Measurements from ENCODE around the gene AGTRAP. TPM values are rescaled to one million over a fixed set of nuclear protein-coding genes. Genes with fewer than 3 reads are reported as not detected.

AGTRAP gene
- polyA plus RNA-seq, 3 donors from 2014 or later, result 319 to 591 (median 324) TPM

Other genes with a start within 250 kb of the AGTRAP start
- 10 to 100 TPM in 2 of 3 donors, 1 to 10 TPM in 1; 5.6 to 15.5 (median 14.4) TPM for gene FBXO2, start 81.7 kb upstream of the AGTRAP start, polyA plus RNA-seq
- gene FBXO44, start 81.3 kb upstream of the AGTRAP start, polyA plus RNA-seq, result 10 to 100 TPM in 2 of 3 donors, 1 to 10 TPM in 1; 8.6 to 13.4 (median 12.5) TPM
- gene FBXO6, start 71.9 kb upstream of the AGTRAP start, polyA plus RNA-seq, result 100 to 1,000 TPM; 105 to 164 (median 121) TPM
- 100 to 1,000 TPM; 103 to 182 (median 163) TPM for gene MAD2L2, start 55.0 kb upstream of the AGTRAP start, polyA plus RNA-seq
- gene DRAXIN, start 44.4 kb upstream of the AGTRAP start, polyA plus RNA-seq, result under 1 TPM; 0.29 to 0.94 (median 0.58) TPM
- 1 to 10 TPM in 1 of 3 donors, not detected in 2; 3.0 TPM for gene C1orf167, start 26.1 kb downstream of the AGTRAP start, polyA plus RNA-seq
- 10 to 100 TPM in 1 of 3 donors, 1 to 10 TPM in 2; 5.0 to 15.2 (median 7.6) TPM for gene MTHFR, start 69.8 kb downstream of the AGTRAP start, polyA plus RNA-seq
- gene CLCN6, start 70.1 kb downstream of the AGTRAP start, polyA plus RNA-seq, result 1 to 10 TPM; 1.1 to 3.6 (median 1.5) TPM
- not detected for gene NPPA, start 111.6 kb downstream of the AGTRAP start, polyA plus RNA-seq
- gene NPPB, start 122.8 kb downstream of the AGTRAP start, polyA plus RNA-seq, result not detected
- 10 to 100 TPM; 47.4 to 78.3 (median 52.0) TPM for gene KIAA2013, start 190.3 kb downstream of the AGTRAP start, polyA plus RNA-seq
- 10 to 100 TPM; 36.2 to 81.9 (median 73.8) TPM for gene PLOD1, start 198.6 kb downstream of the AGTRAP start, polyA plus RNA-seq
- gene MFN2, start 244.3 kb downstream of the AGTRAP start, polyA plus RNA-seq, result 10 to 100 TPM; 34.9 to 55.9 (median 37.7) TPM

Data from immature natural killer cell (primary cell).